NCI-H1417 treated with DMSO at 0.1 percent for 48 hours (cell line): Measurements from ENCODE around the gene RAB28.
"Not testable (repeated sequence)": the region's sequence is repeated elsewhere in the genome, so short reads cannot be mapped to it uniquely, and the experiment has no call there.

ENCODE experiments used
- DNase-seq: peaks from one replicate; lab custom pipeline; 2025; lab: John Stamatoyannopoulos, UW

Gene RAB28

GRCh38 chr4:13445841-13446790 lies 38.0 kb downstream of the RAB28 start:
- no peak for DNase-seq

GRCh38 chr4:13441506-13441905 lies 42.6 kb downstream of the RAB28 start:
- DNase-seq = no peak

GRCh38 chr4:13436962-13437361 lies 47.2 kb downstream of the RAB28 start:
- DNase-seq = no peak

- no peak for DNase-seq
Measured at GRCh38 chr4:13432453-13432852, 51.7 kb downstream of the RAB28 start.

- DNase-seq = no peak
Measured at GRCh38 chr4:13430834-13431568, 53.1 kb downstream of the RAB28 start.

GRCh38 chr4:13427599-13428325 lies 56.4 kb downstream of the RAB28 start:
- DNase-seq = no peak

- DNase-seq = no peak
Measured at GRCh38 chr4:13415068-13415785, 68.9 kb downstream of the RAB28 start.

- DNase-seq = no peak
Measured at GRCh38 chr4:13413729-13414437, 70.3 kb downstream of the RAB28 start.

GRCh38 chr4:13411942-13412341 lies 72.2 kb downstream of the RAB28 start:
- no peak for DNase-seq

GRCh38 chr4:13409324-13409723 lies 74.8 kb downstream of the RAB28 start:
- no peak for DNase-seq

- DNase-seq = not testable (repeated sequence)
Measured at GRCh38 chr4:13406156-13406555, 78.0 kb downstream of the RAB28 start.

GRCh38 chr4:13403833-13404232 lies 80.3 kb downstream of the RAB28 start:
- no peak for DNase-seq

GRCh38 chr4:13403326-13403725 lies 80.8 kb downstream of the RAB28 start:
- DNase-seq = no peak

- no peak for DNase-seq
Measured at GRCh38 chr4:13399257-13399656, 84.9 kb downstream of the RAB28 start.

GRCh38 chr4:13396161-13396560 lies 88.0 kb downstream of the RAB28 start:
- DNase-seq = no peak

GRCh38 chr4:13389901-13390300 lies 94.2 kb downstream of the RAB28 start:
- not testable (repeated sequence) for DNase-seq

- DNase-seq = no peak
Measured at GRCh38 chr4:13386405-13387107, 97.6 kb downstream of the RAB28 start.

GRCh38 chr4:13384055-13384454 lies 100.1 kb downstream of the RAB28 start:
- DNase-seq = no peak

- DNase-seq = no peak
Measured at GRCh38 chr4:13378973-13379759, 105.0 kb downstream of the RAB28 start.

- no peak for DNase-seq
Measured at GRCh38 chr4:13371048-13371447, 113.1 kb downstream of the RAB28 start.
